Measurements from ENCODE around the gene SUPV3L1. TPM values are rescaled to one million over a fixed set of nuclear protein-coding genes. Genes with fewer than 3 reads are reported as not detected.

Gene SUPV3L1
- total RNA-seq, 2 experiments from 2014 or later, result 27.0 to 40.9 TPM

- intact Hi-C loops (cut with micrococcal nuclease; ENCODE audit: unreplicated experiment), result no loop called here
- H3K9me2 ChIP-seq (ENCODE audit: insufficient read depth, low read length), result no peaks in the 10 kb centered on the region
- ChIA-PET POLR2A (no interaction called here), CTCF (ENCODE audit: unreplicated experiment) (interaction anchor here (0.9 kb wide), 1 partner anchor 9 kb away, joined by 4 read pairs; no protein-coding TSS in a partner anchor)
- no peak overlapping the region for H3K4me3 ChIP-seq (ENCODE audit: low read depth, low read length, poor library complexity, severe bottlenecking)
- H3K4me2 ChIP-seq (ENCODE audit: low read length), result no peak overlapping the region
- no peaks in the 10 kb centered on the region for H3K36me3 ChIP-seq (ENCODE audit: insufficient read depth, low read length)
- H3K9me3 ChIP-seq (ENCODE audit: low read length), result no peaks in the 10 kb centered on the region
- DNase-seq (ENCODE audit: low spot score), result no peak
- BruUV-seq (replicated peaks), result no TSS peak
- H2AFZ ChIP-seq (ENCODE audit: low read length), result no peak overlapping the region
- H3K79me2 ChIP-seq (ENCODE audit: insufficient read depth, low read depth, low read length), result no peaks in the 10 kb centered on the region
- TF ChIP-seq, protein P1, sequence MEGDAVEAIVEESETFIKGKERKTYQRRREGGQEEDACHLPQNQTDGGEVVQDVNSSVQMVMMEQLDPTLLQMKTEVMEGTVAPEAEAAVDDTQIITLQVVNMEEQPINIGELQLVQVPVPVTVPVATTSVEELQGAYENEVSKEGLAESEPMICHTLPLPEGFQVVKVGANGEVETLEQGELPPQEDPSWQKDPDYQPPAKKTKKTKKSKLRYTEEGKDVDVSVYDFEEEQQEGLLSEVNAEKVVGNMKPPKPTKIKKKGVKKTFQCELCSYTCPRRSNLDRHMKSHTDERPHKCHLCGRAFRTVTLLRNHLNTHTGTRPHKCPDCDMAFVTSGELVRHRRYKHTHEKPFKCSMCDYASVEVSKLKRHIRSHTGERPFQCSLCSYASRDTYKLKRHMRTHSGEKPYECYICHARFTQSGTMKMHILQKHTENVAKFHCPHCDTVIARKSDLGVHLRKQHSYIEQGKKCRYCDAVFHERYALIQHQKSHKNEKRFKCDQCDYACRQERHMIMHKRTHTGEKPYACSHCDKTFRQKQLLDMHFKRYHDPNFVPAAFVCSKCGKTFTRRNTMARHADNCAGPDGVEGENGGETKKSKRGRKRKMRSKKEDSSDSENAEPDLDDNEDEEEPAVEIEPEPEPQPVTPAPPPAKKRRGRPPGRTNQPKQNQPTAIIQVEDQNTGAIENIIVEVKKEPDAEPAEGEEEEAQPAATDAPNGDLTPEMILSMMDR (conservative IDR thresholded peaks at IDR 0.05; ENCODE audit: low read length), result no peak
- TF ChIP-seq EZH2phosphoT487 (IDR thresholded peaks at IDR 0.05; ENCODE audit: borderline replicate concordance, low read depth, low read length), result no peak
- H4K20me1 ChIP-seq (ENCODE audit: insufficient read depth, low read length), result no peaks in the 10 kb centered on the region
- no peak overlapping the region for H3K27ac ChIP-seq (ENCODE audit: low read depth, low read length, poor library complexity, severe bottlenecking)
- H3K4me1 ChIP-seq (ENCODE audit: insufficient read depth, low read length, poor library complexity, severe bottlenecking), result peaks cover 2% of the 10 kb centered on the region
These were observed 54.4 kb downstream of the SUPV3L1 start for GRCh38 chr10:69234447-69234846.

DNA sequence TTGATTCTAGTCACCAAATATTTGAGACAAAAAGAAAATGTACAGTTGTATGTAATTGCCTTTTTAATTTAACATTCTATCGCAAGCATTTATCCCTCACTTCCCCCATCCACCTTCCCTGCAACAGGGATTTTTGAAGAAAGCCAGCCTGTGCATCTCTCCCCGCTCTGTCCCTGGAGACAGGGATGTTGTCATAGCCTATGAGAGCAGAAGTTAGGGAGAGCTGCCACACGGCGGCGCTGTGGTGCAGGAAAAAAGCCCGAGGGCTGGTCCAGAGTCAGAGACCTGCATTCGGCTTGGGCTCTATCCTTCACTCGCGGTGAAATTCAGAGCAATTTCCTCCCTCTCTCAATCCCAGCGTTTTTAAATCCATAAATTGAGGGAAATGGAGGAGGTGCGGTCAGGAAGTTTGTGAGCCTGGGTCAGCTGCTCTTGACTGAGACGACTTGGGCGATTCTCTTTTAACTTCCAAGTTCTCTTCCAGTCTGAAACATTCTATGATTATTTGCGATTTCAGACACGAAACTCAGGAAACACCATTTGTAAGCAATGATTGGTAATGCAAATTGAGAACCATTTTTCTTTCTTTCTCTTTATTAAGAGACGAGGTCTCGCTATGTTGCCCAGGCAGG, 57.6 kb downstream of the SUPV3L1 start:
- Histone ChIP-seq H3K79me2 (ENCODE audit: insufficient read depth, low read depth, low read length) (no peaks in the 10 kb centered on the region), H3K27ac (ENCODE audit: low read depth, low read length, poor library complexity, severe bottlenecking) (no peak overlapping the region), H3K9me3 (ENCODE audit: low read length) (no peaks in the 10 kb centered on the region), H3K36me3 (ENCODE audit: insufficient read depth, low read length) (no peaks in the 10 kb centered on the region), H3K4me3 (ENCODE audit: low read depth, low read length, poor library complexity, severe bottlenecking) (no peak overlapping the region), H2AFZ (ENCODE audit: low read length) (no peak overlapping the region), H3K4me2 (ENCODE audit: low read length) (no peak overlapping the region), H3K9me2 (ENCODE audit: insufficient read depth, low read length) (no peaks in the 10 kb centered on the region), H4K20me1 (ENCODE audit: insufficient read depth, low read length) (no peaks in the 10 kb centered on the region), H3K4me1 (ENCODE audit: insufficient read depth, low read length, poor library complexity, severe bottlenecking) (no peaks in the 10 kb centered on the region)
- peak; percentile 76 for DNase-seq (ENCODE audit: low spot score)
- ChIA-PET CTCF (ENCODE audit: unreplicated experiment) (interaction anchor here (0.9 kb wide), 1 partner anchor 155 kb away, joined by 3 read pairs; no protein-coding TSS in a partner anchor), POLR2A (interaction anchor here (0.9 kb wide), 1 partner anchor 37 kb away, joined by 4 read pairs; no protein-coding TSS in a partner anchor)
- intact Hi-C loops (cut with micrococcal nuclease; ENCODE audit: unreplicated experiment), result loop anchor here (1.0 kb wide), 3 partner anchors 155 to 270 kb away; no protein-coding TSS in a partner anchor
- BruUV-seq (replicated peaks), result no TSS peak
- TF ChIP-seq, protein P1 (conservative IDR thresholded peaks at IDR 0.05; ENCODE audit: low read length), result peak; percentile 96
- TF ChIP-seq EZH2phosphoT487 (IDR thresholded peaks at IDR 0.05; ENCODE audit: borderline replicate concordance, low read depth, low read length), result no peak

- Histone ChIP-seq H3K4me2 (ENCODE audit: low read length) (no peak overlapping the region), H3K9me3 (ENCODE audit: low read length) (no peaks in the 10 kb centered on the region), H2AFZ (ENCODE audit: low read length) (no peak overlapping the region), H3K9me2 (ENCODE audit: insufficient read depth, low read length) (no peaks in the 10 kb centered on the region), H4K20me1 (ENCODE audit: insufficient read depth, low read length) (no peaks in the 10 kb centered on the region), H3K4me1 (ENCODE audit: insufficient read depth, low read length, poor library complexity, severe bottlenecking) (no peaks in the 10 kb centered on the region), H3K27ac (ENCODE audit: low read depth, low read length, poor library complexity, severe bottlenecking) (no peak overlapping the region), H3K79me2 (ENCODE audit: insufficient read depth, low read depth, low read length) (no peaks in the 10 kb centered on the region), H3K36me3 (ENCODE audit: insufficient read depth, low read length) (no peaks in the 10 kb centered on the region), H3K4me3 (ENCODE audit: low read depth, low read length, poor library complexity, severe bottlenecking) (no peak overlapping the region)
- POLR2A ChIA-PET, result interaction anchor here (0.6 to 1.0 kb wide), 4 partner anchors 46 to 1937 kb away, joined by 3 to 7 read pairs (median 3); no protein-coding TSS in a partner anchor
- CTCF ChIA-PET (ENCODE audit: unreplicated experiment), result interaction anchor here (0.6 kb wide), 2 partner anchors 134 to 677 kb away, joined by 3 to 6 read pairs; no protein-coding TSS in a partner anchor
- no TSS peak for BruUV-seq (replicated peaks)
- intact Hi-C loops (cut with micrococcal nuclease; ENCODE audit: unreplicated experiment), result no loop called here
- TF ChIP-seq, protein P1 (conservative IDR thresholded peaks at IDR 0.05; ENCODE audit: low read length), result no peak
- no peak for DNase-seq (ENCODE audit: low spot score)
These were observed 59.1 kb downstream of the SUPV3L1 start for GRCh38 chr10:69239136-69239535.

Data from OCI-LY7 (cell line).